Amniotic stem cell (primary cell): ENCODE data around the gene BGN.
A peak's percentile ranks its signal among the peaks of the same experiment; 100 is the strongest.

Experiments used
- DNase-seq: peaks from one replicate; lab custom pipeline; 2025; lab: John Stamatoyannopoulos, UW

Gene BGN

DNA sequence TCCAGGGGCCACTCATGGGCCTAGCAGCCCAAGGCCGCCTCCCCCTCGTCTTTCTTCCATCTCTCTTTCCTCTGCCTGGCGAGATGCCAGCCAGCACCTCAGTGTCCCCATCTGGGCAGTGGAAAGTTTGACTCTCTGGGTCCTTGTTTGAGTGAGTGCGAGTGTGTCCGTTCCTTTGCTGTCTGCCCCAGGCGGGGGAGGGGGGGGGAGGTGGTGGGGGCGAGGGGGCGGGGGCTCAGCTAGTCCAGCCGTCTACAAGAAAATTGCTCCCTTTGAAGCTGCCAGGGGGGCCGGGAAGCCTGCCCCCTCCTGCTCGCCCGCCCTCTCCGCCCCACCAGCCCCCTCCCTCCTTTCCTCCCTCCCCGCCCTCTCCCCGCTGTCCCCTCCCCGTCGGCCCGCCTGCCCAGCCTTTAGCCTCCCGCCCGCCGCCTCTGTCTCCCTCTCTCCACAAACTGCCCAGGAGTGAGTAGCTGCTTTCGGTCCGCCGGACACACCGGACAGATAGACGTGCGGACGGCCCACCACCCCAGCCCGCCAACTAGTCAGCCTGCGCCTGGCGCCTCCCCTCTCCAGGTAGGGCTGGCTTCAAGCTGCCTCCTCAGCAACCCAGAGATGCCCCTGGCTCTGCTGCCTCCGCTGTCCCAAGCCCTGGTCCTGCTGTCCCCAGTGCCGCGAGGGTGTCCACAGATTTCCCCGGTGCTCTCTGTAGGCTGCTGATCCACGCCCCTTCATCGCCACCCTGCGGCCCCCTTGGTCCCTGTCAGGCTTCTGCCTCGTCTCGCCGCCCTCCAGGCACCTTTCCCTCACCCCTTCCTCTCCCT is at the start of gene BGN:
TSS of gene BGN (plus strand) at position 440 of the 821 bp plus-strand sequence. CDS start 9,652 bp downstream, outside the sequence.
- DNase-seq, result peak; percentile 48

DNA sequence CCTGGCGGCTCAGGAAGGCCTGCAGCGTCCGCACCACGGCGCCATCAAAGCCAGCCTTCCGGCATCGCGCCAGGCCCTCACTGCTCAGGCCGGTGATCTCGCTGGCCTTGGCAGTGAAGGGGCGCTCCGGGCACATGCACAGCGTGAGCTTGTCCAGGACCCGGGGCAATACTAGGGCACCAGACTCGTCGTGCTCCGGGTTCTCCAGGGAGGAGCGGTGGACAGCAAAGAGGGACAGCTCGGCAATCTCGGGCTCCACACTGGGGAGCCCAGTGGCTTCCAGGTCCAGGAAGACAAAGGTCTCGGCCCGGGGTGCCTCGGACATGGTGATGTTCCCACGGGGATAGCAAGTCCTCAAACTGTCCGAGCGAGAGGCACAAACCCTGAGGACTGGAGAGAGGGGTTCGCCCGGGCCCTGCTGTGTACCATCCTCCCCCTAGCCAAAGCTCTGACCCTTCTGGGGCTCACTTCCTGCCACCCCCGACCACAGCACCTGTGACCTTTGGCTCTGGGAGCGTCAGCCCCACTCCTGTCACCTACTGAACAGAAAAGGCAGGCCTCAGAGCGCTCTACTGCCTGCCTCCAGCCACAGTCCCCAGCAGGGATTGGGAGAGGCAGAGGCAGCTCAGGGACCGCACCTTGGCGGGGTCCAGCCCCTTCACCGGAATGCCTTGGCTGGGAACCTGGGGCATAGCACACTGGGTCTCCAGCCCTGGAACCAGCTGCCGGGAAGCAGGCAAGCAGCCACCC is 49.5 kb upstream of the BGN start:
- DNase-seq, result no peak

DNA sequence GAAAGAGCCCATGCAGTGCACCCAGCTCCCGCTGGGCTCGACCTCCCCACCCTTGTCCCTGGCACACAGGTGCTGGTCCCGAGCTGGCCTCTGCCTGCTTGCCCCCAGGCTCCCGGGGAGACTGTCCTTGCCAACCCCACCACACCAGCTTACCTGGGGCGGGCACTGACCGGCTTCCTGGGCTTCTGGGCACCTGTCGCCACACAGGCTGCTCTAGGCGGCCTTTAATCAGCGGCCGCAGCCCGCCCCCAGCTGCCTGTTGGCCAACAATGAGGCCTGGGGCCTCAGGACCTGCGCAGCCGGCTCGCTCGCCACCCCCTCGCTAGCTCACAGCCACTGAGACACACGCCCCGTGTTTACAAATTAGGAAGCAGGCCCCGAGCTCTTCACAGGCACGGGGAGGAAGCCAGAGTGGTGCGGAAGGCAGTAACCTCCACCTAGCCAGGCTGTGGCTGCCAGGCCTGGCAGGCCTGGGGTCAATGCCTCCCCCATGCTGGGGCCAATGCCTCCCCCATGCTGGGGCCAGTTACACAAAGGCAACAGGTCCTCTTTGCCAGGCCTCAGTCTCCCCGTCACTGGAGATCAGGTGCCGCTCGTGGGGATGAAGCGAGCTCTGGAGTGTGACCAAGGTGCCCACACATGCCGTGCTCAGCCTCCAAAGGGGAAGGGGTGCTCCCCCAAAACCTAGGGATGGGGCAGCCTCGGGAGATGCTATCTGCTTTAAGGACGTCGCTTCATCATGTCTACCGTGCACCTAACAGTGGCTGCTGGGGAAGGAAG is 48.7 kb upstream of the BGN start, which contains the start of gene TREX2:
TSS of gene TREX2 (minus strand) at position 201 of the 780 bp plus-strand sequence. CDS start 626 bp downstream, outside the sequence.
- DNase-seq, result no peak

DNA sequence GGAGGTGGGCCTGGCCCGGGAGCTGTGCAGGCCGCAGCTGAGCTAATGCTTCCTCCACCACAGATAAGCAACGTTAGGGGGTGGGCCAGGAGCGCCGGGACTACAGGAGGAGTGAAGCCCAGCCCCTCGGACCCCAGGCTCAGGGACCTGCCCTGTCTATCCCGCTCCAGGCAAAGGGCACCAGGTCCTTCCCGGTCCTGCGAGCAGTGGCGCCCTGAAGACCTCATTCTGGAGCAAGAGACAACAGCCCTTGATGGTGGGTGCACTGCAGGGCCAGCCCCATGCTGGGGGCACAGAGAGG is 48.2 kb upstream of the BGN start:
- DNase-seq, result no peak

DNA sequence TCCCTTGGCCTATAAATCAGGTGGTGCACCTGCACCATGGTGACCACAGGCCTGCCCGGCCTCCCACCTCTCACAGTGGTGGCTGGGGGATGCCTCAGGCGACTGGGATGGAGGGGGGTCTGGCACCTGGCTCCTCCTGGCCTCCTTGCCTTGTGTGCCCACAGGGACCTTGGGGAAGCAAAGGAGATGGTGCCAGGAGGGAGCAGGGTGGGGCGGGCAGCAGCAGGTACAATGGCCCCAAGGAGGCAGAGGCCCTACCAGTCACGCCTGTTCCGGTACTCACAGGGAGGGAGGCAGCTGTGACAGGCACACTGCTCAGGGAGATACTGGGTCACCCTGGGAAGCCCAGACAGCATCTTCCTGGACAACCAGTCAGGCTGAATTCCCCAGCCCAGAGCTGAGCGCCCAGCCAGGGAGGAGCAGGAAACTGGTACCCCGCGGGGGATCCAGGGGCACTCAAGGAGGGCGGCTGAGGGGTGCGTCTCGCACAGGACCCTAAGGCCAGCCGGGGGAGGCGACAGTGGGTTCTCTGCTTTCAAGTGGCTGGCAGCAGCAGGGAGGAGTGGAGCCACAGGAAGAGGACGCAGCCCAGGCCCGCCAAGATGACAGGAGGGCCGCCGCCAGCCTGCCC is 47.7 kb upstream of the BGN start:
- DNase-seq, result no peak

DNA sequence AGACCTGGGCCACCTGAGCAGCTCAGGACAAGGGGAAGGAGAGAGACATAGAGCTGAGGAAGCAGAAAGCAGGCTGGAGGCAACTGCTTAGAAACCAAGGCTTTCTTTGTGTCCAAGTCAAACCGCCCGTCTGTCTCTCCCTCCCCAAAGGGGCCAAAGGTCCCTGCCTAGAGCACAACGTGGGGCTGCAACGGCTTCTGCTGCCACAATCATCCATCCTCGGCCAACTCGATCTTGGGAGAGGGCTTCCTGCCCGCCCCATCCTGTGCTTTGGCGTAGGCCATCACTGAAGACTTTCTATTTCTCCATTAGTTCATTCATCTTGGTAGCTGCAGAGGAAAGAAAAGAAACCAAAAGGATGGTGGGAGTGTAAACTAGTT is 47.2 kb upstream of the BGN start:
- DNase-seq, result no peak

DNA sequence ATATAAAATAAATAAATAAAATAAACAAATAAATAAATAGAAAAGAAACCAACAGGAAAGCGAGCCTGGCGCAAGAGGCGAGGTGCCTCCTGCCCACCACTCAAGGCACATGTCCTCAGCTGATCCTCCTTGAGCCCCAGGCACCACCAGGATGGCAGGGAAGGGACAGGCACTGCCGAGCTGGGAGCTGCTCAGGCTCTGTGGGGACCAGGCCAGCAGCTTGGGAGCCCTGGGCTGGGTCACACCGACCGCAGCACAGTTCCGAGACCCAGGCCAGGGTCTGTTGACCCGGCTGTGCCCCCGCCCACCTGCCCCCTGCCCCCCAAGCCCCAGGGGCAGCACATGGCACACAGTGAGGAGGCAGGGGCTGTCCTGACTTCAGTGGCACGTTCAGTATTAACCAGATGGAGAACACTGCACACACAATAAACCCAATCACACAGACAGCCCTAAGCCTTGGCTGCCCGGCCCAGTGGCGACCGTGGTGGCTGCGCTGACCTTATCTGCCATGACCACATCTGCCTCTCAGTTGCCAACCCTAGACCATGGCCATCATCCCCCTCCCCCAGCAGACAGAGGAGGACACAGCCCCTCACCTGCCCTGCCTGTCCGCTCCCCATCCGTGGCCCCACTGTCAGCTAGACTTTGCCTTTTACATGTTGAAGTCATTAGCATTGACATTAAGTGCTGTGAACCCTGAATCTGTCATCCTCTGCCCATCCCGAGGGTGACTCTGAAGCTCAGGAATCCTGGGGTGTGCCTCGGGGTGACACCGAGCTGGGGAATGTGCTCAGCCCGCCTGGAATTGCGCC is 46.0 kb upstream of the BGN start:
- no peak for DNase-seq

DNA sequence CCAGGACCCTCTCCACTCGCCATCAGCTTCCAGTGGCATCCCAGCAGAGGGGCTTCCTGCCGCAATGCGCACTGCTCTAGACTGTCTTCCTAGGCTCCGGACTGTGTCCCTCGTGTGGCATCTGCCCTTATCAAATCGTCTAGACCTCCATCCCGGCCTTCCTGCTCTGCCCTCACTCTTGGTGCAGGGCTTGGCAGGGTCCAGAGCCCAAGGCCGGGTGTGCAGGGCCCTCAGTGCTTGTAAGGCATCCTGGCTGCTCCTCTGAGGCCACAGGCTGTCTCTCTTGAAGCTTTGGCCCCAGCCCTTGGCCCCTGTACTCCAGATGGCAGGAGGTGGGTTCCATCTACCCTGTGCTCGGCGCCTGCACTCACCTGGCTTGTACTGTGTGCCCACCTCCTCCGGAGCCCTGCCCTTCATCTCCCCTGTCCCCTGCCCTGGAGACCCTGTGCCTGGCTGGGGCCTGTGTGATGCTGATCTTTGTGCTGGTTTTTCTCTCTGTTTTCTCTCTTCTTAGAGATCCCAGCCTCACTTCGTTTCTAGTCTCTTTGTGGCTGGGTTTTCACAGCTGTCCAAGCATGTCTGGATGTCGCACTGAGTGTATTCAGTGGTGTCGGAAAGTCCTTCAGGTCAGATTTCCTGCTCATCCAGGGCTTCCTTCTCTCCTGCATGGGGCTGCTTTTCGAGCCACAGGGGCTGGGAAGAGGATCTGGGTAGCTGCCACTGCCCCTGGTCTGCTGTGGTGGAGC is 45.2 kb upstream of the BGN start:
- no peak for DNase-seq

DNA sequence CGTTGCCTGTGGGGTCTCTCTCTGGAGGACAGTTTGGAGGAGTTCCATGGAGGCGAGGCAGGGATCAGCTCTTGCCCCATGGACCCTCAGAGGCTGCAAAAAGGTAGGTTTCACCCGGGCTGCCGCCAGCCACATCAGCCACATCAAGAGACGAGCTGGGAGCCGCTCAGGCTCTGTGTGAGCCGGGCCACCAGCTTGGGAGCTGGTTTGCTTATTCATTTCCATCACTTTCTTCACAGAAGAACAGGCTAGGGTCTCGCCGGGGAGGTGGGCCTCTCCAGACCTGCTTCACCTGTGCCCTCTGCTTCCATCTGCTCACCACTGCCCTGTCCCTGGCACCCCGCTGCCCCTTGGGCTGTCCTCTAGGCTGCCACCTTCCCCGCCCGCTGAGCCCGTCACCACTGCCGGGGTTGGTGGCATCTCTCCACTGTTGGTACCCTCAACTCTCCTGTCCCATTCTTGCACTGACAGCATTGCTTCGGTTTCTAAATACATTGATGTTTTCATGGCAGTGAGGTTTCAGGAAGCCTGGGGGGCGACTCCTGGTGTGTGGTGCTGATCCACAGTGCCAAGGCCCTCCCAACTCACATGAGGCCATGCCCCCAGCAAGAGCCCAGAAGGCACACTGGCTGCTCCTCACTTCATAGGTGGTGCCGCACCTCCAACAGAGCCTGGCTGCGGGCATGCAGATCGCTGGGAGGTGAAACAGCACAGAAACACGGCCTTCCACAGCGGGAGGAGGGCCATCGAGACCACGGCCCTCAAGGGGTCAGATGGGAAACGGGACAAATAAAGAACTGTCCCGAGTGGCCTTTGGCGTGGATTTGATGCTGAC is 44.4 kb upstream of the BGN start:
- no peak for DNase-seq

DNA sequence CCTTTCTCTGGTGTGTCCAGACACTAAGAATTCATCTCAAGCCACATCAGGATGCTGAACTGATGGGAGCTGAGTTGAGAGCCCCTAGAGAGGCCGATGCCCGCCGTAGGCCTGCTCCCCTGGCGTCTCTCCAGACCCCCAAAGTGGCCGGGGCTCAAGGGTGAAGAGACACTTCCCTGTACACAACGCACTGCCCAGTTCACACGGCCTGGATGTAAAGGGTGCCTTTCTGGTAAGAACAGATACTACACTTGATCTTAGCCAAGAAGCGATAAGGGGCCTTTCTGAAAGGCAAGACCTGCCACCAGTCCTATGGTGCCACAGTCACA is 43.9 kb upstream of the BGN start:
- no peak for DNase-seq

DNA sequence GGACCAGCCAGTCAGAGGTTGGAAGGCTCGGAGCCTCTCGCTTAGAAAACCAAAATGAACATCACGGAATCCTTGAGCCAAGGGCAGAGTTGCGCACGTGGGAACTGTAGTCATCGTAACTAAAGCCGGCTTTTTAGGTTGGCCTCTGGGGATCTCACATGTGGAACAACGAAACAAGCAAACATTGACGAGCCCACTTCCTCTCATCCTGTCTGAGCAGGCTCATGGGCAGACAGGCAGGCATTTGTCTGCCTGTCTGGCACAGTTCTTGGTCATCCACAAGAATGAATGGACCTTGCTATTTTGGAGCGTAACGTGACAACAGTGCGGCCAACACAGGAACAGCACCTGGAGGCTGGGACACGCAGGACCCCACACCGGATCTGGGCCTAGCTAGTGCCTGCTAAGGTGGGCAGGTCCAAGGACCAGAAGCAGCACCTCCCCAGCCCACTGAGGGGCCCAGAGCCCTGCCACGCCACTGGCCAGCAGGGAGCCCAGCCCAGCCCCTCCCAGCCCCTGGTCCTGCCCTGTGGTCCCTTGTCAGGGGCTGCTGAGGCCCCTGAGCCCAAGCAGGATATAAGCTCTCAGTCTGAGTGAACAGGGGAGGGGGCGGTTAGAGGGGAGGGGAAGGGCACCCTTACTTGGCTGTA is 39.8 kb upstream of the BGN start:
- DNase-seq, result no peak

DNA sequence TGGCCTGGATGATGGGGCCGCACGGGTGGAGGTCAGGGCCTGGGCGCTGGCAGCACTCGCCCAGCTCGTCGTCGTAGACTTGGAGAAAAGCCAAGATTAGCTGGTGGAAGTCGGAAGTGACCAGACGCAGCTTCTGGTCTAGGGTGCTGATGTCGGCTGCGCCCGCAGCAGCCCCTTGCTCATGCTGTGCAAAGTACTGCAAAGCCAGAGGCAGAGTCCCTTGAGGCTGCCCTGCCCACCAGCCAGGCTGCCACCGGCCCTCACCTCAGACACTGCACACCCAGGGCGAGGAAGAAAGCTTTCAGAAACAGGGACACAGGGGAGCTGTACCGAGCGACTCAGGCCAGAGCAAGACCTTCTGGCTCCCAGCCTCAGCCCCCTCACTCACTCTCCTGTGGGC is 39.2 kb upstream of the BGN start:
- DNase-seq, result no peak

DNA sequence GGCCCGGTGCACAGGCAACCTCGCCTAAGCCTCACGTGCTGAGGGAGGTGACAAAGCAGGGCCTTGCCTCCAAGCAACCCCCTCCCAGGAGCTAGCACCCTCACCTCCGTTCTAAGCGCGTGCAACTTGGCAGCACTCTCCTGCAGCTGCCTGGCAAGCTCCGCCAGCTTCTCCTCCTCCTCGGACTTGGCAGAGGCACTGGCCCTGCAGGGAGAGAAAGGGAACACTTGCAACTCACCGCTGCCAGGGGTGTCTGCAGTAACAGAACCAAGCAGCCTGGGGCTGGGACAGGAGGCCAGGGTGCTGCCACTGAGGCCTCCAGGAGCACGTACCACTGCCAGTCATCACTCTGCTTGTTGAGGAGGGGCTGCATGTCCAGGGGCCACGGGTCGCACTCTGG is 38.6 kb upstream of the BGN start:
- DNase-seq, result no peak

DNA sequence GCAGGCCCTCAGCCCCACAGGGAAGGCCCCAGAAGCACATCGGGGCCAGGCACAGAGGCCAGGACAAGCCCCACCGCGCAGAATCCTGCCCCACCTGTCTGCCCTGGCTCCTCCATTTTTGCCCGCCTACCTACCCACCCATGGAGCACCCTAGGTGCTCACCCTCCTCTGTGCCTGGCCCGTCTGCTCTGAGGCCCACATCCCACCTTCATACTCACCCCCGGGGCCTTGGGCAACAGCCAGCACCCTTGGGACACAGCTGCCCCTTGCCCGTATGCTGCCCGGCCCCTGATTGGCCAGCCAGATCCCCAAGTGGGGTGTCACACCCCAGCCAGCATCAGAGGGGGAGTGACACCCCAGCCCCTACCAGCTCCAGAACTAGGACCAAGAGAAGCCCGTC is 38.1 kb upstream of the BGN start:
- DNase-seq, result no peak

DNA sequence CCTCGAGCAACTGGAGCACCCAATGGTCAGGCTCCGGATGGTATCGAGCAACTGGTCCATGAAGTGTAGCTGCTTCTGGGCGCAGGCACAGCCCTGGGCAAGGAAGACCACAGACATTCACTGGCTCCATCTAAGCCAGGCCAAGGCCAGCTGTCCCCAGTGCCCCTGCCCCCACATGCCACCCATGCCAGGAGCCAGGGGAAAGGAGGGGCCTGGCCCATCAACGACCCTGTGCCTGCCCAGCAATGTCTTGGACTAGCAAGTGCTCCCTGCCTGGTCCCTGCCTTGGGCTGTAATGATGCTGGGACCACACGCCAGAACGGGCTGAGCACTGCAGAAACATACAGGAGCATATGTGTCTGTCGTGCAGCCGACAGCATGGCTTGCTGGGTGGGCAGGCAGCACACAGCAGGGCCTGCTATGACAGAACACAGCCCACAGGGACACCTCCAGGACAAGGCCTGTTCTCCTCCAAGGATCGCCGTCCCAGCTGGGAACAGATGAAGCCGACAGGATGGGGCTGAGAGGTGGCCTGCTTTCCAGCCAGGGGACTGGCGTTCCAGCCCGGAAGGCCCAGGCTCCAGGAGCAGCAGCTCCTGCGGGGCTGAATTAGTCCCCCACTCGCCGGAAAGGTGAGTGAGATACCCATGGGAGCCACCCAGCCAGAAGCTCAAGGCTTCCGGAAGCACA is 37.5 kb upstream of the BGN start:
- DNase-seq, result no peak

DNA sequence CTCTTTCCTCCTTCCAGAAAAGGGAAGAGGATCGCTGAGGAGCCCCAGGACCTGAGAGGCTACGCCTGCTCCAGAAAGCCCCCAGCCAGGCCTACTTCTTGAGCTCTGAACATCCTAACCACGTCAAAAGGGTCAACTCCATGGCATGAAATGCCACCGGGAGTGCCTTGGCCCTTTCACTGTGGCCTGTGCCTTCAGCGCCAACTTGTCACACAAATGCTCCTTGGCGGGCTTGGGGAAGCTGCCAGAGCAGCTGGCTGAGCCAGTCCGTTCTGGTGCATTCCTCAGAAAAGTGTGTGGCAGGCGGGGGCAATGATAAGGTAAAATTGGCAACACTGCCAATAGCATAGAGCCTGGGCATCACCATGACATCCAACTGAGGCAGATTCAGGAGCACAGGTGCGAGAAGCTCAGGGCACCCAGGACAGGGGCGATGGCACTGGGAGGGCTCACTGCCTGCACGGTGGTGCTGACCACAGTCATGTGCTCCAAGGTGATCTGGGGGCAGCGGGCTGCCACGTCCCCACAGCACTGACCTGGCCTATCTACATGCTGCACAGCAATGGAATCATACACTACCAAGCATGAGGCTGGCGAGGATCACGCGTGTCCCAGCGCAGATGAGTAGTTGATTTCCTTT is 36.8 kb upstream of the BGN start:
- no peak for DNase-seq

DNA sequence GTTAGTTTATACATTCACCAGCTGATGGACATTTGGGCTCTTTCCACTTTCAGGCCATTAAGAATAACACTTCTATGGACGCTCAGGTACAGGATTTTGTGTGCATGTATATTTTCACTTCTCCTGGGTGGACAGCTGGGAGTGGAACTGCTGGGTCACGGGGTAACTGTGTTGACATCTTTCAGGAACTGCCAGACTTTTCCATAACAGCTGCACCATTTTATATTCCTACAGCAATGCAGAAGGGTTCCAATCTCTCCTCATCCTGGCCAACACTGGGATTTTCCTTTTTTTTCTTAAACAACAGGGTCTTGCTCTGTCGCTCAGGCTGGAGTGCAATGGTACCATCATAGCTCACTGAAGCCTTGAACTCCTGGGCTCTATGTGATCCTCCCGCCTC is 36.3 kb upstream of the BGN start:
- DNase-seq, result no peak

DNA sequence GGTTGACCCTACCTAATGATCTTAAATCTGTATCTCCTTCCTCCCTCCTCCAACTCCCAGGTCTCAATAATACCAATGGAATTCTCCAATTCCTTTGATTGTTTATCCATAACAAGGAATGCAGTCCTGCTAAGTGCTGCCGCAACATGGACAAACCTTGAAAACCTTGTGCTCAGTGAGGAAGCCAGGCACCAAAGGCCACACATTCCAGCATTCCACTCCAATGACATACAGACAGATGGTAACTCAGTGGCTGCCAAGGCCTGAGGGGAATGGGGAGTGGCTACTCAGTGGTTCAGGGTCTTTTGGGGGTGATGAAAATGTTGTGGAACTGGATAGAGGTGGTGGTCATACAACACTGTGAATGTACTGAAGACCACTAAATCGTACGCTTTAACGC is 34.8 kb upstream of the BGN start:
- peak; percentile 12 for DNase-seq
